NCI-H510A treated with DMSO at 0.1 percent for 48 hours (cell line): ENCODE results near the gene KCNK6.
"Not testable (repeated sequence)": the region's sequence is repeated elsewhere in the genome, so short reads cannot be mapped to it uniquely, and the experiment has no call there.

Experiments
- DNase-seq: peaks from one replicate; lab custom pipeline; 2025; lab: John Stamatoyannopoulos, UW

The KCNK6 gene

DNA sequence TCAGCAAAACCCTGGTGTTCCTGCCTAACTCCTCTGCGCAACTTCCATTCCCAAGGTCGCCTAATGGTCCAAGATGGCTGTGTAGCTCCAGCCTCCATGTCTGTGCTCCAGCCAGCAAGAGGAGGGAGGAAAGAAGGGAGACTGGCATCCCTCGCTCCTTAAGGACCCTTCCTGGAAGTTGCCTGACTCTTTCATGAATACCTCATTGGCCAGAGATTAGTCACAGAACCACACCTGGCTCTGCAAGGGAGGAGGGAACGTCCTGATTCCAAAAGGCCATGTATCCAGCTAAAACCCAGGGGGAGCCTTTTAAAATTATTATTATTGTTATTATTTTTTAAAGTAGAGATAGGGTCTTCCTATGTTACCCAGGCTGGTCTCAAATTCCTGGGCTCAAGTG is 4.8 kb downstream of the KCNK6 start:
- DNase-seq: no peak

DNA sequence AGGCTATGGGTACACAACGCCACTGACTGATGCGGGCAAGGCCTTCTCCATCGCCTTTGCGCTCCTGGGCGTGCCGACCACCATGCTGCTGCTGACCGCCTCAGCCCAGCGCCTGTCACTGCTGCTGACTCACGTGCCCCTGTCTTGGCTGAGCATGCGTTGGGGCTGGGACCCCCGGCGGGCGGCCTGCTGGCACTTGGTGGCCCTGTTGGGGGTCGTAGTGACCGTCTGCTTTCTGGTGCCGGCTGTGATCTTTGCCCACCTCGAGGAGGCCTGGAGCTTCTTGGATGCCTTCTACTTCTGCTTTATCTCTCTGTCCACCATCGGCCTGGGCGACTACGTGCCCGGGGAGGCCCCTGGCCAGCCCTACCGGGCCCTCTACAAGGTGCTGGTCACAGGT is 6.9 kb downstream of the KCNK6 start:
- no peak for DNase-seq

DNA sequence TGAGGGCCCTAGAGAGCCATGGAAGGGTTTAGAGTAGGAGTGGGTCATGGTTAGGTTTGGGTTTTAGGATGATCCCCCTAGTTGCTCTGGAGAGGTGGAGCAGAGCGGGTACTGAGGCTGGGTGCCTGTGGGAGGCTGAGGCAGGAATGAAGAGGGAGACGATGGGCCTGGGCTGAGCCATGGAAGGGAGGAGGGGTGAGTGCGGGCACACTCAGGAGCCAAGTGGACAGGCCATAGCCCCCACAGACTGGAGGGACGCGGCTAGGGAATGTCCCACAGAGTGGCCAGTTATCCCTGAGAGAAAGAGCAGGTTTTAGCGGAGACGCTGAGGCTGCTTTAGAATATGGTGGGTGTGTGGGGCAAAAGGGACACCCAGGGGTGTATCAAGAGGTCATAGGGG is 10.0 kb downstream of the KCNK6 start:
- no peak for DNase-seq

DNA sequence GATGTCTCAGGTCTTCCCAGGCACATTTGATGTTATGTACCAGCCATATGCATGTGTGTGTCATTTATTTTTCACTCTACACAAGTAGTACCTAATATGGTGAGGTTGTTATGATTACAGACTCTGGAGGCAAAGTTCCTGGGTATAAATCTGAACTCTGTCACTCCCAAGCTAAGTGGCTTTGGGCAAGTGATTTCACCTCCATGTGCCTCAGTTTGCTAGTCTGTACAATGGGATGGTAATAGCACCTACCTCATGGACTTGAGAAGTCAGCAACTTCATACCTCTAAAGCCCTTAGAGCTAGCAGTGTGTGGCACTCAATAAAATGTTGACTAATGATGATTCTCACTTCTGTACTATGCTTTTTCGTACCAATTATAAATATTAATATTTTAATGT is 12.1 kb downstream of the KCNK6 start:
- no peak for DNase-seq

DNA sequence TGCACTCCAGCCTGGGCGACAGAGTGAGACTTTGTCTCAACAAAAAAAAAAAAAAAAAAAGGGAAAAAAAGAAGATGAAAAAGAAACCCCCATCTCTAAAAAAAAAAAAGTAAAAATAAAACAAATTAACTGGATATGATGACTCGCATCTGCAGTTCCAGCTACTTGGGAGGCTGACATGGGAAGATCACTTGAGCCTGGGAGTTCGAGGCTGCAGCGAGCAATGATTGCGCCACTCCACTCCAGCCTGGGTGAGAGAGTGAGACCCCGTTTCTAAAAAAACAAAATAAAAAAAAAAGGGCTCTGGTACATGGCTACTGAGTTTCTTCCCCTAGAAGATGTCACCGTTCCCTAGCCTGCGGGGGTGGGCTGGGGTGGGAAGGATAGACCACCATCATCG is 13.6 kb downstream of the KCNK6 start:
- DNase-seq: no peak

DNA sequence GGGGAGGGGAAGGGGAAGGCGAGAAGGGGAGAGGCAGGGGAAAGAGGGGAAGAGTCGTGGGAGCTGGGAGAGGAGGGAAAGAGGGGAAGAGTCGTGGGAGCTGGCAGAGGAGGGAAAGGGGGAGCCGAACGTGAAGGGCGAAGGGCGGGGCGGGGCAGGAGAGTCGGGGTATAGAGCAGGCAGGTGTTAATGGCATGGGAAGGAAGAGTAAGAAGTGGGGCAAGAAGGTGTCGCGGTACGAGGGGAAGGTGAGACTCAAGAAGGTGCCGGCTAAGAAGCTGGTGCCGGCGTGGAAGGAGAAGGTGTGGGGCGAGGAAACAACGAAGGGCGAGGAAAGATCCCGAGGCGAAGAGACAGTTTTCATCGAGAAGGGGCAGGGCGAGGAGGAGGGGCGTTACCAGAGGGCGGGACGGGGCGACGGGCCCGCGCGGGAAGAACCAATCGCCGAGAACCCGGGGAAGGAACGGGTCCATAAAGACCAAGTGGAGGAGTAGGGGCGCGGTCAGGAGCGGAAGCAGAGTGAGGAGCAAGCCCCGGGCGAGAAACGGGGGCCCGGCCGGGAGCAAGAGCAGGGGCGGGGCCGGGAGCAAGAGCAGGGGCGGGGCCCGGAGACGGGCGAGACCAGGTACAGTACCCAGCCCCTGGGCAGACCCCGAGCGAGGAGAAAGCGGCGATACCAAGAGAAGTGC is 16.4 kb downstream of the KCNK6 start:
- peak; percentile 93 for DNase-seq

DNA sequence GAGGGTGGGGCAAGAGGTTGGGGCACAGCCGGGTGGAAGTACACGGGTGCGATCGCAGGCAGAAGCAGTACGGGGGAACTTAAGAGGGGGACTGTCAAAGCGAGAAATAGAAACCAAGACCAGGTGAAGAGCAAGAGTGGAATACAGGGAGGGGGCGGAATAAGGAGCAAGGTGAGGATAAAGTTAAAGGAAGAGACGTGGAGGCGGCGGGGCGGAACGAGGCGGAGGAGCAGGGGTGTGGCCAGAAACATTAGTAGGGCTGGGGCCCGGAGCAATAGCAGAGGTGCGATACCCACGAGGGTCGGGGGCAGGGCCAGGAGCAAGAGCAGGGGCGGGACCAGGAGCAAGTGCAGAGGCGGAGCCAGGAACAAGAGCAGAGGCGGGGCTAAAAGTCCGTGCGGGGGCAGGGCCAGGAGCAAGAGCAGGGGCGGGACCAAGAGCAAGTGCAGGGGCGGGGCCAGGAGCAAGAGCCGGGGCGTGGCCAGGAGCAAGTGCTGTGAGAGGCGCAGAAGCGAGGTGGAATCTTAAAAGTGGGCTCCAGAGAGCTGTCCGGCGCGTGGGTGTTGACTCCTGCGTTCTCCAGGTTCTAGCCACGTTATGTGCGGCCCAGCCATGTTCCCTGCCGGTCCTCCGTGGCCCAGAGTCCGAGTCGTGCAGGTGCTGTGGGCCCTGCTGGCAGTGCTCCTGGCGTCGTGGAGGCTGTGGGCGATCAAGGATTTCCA is 17.2 kb downstream of the KCNK6 start:
- peak; percentile 93 for DNase-seq

DNA sequence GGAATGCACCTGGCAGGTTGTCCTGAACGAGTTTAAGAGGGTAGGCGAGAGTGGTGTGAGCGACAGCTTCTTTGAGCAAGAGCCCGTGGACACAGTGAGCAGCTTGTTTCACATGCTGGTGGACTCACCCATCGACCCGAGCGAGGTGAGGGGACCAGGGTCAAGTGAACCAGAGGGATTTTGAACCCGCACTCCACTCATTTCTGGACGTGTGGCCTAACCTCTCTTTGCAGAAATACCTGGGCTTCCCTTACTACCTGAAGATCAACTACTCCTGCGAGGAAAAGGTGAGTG is 17.7 kb downstream of the KCNK6 start:
- DNase-seq: no peak

DNA sequence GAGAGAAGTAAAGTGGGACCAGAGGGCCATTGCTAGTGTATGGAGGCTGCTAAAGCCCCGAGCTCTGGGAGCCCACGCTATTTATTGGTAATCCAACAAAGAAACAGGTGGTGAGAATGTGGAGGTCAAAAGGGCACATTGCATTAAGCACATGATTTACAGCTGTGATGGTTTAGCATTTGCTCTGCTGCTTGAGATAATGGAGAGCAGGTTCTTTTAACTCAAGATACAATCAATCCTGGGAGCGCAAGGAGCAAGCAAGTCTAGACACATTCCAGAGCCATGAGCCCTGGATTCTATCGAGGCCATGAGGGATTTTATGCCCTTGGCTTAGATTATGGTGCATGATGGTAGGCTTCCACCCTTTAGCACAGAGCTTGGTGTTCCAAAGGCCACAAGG is 19.4 kb downstream of the KCNK6 start:
- not testable (repeated sequence) for DNase-seq

DNA sequence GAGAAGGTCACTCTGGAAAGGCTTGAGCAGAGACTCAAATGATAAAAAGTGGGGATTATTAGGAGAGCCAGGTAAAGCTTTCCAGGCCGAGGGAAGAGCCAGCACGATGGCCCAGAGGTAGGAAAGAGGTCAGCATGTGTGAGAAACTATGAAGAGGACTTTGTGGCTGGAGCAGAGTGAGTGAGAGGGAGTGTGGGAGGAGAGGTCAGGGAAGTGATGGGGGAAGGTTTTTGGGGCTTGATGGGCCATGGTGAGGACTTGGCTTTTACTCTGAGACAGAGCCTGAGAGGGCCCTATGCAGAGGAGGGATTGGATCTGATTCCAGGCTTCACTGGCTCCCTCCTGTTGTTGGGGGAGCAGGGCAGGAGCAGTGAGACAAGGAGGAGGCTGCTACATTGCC is 21.3 kb downstream of the KCNK6 start:
- DNase-seq: no peak

DNA sequence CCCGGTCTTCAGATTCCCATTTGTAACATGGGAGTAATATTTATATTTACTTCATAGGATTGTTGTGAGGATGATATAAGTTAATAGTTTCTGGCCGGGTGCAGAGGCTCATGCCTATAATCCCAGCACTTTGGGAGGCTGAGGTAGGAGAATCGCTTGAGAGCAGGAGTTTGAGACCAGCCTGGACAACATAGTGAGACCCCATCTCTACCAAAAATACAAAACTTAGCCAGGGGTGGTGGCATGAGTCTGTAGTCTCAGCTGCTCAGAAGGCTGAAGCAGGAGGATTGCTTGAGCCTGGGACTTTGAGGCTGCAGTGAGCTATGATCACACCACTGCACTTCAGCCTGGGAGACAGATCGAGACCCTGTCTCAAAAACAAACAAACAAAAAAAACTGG is 27.2 kb downstream of the KCNK6 start:
- no peak for DNase-seq

DNA sequence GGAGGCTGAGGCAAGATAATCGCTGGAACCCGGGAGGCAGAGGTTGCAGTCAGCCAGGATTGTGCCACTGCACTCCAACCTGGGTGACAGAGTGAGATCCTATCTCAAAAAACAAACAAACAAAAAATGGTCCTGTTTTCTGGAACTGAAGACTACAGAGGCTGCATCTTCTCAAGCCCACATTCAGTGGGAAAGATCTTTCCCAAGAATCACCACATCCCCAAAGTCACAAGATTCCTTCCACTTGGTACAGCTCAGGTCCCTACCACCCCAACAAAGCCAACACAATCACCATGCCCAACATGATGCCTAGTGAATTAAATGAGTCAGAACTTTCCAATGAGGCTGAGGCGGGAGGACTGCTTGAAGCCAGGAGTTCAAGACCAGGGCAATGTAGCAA is 31.2 kb downstream of the KCNK6 start:
- no peak for DNase-seq

DNA sequence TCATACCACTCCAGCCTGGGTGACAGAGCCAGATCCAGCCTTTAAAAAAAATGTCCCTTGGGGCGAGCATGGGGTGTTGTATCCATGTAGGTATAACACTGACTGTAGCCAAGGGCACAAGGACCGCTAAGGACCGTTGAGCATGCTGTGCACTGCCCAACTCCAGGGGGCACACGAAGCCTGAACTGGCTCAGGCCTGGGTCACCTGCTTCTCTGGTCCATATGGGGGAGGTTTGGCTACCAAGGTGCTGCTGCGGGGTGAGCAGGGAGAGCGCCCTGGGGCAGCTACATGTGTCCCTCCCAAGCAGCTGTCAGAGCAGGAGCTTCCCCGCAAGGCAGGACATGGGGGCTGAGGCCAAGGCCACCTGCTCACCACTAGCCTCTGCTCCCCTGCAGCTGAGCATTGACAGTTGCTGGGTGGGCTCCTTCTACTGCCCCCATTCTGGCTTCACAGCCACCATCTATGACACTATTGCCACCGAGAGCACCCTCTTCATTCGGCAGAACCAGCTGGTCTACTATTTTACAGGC is 32.3 kb downstream of the KCNK6 start:
- DNase-seq: no peak

DNA sequence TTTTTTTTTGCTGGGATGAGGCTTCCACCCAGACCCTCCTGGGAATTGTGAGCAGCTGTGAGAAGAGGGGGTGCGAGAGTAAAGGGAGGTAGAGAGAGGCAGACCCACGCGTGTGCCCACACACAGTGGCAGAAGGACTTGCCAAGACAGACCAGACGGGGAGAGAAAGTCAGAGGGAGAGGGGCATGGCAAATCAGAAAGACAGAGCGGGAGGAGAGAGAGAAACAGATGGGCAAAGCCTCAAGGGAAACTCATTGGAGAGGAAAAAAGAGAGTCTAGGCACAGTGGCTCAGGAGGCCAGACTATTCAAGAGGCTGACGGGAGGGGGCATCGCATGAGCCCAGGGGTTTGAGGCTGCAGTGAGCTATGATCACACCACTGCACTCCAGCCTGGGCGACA is 33.0 kb downstream of the KCNK6 start:
- no peak for DNase-seq

DNA sequence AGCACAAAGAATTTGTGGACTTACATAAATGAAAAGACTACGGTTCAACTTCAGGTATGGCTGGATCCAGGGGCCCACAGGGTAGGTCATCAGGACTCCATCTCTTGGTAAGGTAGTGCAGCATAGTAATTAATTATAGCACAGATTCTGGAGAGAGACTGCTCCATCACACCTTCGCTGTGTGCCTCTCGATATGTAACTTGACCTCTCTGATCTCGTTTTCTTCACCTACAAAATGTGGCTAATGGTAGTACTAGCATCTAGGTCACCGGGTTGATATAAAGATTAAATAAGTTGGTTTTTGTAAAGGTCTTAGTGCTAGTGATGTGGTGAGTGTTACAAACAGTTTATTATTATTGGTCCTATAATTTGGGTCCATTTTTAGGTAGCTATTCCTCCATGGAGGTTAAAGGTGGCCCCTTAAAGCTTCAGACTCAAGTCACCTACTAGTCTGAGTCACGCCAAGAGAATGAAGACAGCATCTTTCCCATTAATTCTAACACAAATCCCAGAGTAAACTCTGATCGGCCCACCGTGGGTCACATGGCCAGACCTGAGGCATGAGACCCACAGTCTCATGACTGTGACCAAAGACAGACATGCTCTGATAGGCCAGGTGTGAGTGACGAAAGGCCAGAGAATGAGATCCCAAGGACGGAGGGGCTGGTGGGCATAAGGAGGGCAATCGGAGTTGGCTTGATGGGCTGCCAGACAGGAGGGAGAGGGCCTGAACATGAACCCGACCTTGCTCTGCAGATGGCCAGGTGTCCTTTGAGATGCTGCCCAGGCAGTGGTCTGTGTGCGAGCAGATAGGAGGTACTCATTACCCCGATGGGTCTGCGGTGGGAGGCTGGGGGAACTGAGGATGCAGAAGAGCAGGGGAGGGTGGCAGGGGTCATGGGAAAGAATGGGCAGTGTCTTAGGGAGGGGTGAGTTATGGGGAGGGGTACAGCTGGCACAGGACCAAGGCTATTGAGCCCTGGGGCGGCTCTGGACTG is 36.4 kb downstream of the KCNK6 start:
- no peak for DNase-seq

DNA sequence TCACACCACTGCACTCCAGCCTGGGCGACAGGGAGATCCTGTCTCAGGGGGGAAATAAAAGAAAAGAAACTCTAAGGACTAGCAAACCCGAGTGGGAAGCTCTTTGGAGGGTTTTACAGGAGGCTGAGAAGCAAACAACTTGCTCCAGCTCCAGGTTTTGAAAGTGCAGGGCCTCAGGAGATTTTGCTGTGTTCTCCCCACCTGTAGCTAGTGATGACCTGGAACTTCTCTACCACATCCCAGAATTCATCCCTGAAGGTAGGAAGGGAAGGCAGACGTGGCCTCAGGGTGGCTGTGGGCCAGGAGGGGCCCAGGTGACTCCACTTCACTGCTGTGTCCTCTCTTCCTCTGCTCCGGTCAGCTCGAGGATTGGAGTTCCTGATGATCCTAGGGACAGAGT is 38.4 kb downstream of the KCNK6 start:
- no peak for DNase-seq

DNA sequence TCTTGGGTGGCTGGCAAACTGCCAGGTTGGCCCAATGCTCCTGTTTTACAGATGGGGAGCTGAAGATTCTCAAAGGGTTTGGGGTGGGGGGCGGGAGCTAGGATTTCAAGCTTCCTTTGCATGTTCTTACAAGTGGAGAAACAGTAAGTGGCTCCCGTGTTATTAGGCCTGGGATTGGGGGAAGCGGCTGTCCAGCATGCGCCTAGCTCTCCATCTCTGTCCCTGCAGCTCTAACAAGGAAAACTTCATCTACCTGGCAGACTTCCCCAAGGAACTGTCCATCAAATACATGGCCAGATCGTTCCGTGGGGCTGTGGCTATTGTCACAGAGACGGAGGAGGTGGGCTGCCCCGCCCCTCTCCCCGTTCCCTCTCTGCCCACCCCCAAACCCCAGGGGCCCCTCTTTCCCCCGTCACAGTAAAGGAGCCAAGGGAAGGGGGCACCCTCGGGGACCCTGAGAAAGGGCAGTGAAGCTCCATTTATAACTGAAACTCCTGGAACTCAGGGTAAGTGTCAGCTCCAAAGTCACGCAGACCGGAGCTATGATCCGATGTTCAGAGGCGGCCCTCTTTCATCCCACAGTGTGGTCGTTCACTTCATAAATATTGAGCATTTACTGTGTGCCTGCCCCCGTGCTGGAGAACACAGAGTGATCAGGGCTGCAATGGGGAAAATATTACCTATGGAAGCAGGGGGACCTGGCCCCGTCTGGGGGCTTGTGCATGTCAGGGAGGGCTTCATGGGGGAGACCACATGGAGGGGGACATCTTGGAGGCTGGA is 39.8 kb downstream of the KCNK6 start:
- DNase-seq: no peak

DNA sequence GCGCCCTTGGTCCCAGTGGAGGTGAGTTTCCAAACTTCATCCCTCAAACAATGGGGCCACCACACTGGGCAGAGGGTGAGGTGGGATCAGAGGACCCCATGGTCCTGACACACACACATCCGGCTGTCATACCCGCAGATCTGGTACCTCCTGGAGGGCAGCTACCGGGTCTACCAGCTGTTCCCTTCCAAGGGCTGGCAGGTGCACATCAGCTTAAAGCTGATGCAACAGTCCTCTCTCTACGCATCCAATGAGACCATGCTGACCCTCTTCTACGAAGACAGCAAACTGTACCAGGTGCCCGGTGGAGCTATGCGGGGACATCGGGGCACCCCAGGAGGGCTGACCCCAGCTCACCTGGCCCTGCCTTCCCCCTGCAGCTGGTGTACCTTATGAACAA is 40.7 kb downstream of the KCNK6 start:
- DNase-seq: peak; percentile 7

DNA sequence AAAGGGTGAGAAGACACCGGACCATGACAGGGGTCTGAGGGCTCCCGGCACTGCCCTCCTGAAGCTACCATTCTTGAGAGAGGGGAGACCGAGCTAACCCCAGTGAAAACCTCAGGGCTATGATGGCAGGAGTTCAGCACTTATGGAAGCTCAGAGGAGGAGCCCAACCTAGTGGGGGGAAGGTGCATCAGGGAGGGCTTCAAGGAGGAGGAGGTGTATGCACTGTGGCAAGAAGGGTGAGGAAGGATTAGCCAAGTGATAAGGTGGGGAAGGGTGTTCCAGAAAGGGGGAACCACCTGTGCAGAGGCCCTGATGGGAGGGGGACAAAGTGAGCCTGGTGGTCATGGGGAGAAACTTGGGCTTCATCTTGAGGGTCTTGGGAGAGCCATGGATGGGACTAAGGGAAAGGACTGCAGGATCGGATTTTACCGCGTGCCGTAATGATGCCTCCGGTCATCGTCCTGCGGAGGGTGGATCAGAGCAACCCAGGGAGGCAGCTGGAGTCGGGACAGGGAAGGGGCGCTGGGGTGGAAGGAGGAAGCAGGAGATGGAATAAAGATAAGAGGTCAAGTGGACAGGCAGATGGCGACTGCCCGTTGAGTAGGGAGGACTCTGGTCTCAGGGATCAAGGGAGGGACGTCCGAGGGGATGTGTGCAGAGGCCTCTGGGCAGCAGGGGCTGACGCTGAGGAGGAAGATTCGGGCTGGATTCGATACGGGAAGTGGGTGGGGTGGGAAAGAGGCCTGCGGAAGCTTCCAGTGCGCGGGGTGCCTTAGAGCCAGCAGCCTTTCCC is 41.4 kb downstream of the KCNK6 start:
- DNase-seq: peak; percentile 35

DNA sequence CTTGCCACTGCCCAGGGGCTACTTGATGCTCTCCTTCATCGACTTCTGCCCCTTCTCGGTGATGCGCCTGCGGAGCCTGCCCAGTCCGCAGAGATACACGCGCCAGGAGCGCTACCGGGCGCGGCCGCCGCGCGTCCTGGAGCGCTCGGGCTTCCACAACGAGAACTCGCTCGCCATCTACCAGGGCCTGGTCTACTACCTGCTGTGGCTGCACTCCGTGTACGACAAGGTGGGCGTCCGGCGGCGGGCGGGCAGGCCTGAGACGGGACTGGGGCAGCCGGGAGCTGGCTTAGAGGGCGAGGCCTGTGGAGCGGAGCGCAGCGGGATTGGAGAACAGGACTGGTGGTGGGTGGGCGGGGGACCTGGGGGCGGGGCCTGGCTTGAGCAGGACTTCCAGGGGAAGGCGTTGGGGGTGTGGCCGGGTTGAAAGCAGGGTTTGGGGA is 42.0 kb downstream of the KCNK6 start:
- peak; percentile 79 for DNase-seq
